ENCODE measurements around the gene USP3.
A peak's percentile ranks its signal among the peaks of the same experiment; 100 is the strongest.

USP3 gene

GRCh38 chr15:63544258-63545026 lies 40.0 kb downstream of the USP3 start:
- DNase-seq (ENCODE audit: low spot score), result peak; percentile 34

GRCh38 chr15:63545520-63545919 lies 41.1 kb downstream of the USP3 start:
- DNase-seq (ENCODE audit: low spot score), result no peak

- DNase-seq (ENCODE audit: low spot score), result no peak
Measured at GRCh38 chr15:63551400-63551799, 47.0 kb downstream of the USP3 start.

DNA sequence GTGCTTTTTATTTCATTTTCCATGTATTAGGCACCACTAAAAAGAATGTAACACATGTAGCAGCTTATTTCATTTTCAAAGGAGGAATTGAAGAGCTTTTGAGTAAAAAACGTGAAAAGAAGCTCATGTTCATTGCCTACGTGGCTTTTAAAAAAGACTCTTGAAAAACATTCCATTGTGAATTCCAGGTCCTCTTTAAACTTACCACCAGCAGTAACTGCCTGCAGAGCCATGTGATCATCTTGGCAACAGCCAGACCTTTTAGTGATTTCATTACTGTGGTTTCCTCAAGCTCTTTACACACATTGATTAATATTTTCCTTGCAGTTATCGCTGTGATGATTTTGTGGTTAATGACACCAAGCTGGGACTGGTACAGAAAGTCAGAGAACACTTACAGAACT lies 49.0 kb downstream of the USP3 start:
- DNase-seq (ENCODE audit: low spot score), result no peak

GRCh38 chr15:63554337-63554927 lies 50.0 kb downstream of the USP3 start:
- DNase-seq (ENCODE audit: low spot score), result no peak

DNA sequence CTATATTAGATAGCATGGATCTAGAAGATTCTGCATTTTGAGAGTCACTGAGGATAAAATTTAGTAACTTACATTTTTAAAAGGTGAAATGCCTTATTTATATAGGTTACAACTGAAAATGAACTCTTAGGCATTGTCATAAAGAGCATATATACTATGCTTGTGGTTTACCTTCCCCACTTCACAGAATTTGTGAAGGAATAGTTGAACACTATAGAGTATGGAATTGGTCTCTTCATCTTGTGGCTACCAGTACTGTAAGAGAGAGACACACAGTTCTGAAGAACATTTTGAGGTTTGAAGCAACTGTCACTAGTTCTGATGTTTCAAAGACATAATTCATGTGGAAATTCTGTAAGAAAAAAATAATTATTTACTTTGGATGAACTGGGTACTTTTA lies 51.1 kb downstream of the USP3 start:
- DNase-seq (ENCODE audit: low spot score), result no peak

DNA sequence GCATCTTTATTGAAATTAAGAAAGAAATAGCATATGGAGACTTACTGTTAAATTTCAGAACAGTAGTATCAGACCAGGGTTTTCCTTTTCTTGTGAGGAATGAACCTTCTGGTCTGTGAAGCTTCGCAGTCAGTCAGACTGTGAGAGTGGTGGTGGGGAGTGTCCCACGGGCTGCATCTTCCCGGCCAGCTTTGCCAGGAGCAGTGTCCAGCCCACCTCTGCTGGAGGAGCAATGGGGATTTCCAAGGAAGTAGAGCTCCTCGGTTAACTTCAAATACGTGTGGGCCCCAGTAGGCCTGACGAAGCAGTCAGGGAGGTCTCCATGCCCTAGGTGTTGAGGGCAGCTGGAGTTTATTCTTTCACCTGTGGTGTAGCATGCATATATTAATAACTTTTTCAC lies 51.9 kb downstream of the USP3 start:
- DNase-seq (ENCODE audit: low spot score), result no peak

DNA sequence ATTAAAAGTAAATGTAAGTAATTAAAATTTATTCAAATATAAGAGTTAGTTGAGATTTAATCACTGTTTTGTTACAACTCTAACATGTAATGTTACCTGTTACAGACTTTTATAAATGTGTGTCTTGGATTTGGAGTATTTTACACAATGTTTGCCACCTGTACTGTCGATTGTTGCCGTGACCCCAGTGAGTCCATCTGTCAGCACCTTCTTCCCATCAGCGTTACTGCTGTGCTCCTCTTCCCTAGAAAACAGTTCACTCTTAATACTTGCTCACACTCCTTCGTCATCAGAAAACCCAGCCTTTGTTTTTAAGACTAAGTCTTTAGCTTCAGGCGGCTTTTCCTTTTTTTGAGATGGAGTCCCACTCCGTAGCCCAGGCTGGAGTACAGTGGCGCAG lies 52.3 kb downstream of the USP3 start:
- DNase-seq (ENCODE audit: low spot score), result no peak

DNA sequence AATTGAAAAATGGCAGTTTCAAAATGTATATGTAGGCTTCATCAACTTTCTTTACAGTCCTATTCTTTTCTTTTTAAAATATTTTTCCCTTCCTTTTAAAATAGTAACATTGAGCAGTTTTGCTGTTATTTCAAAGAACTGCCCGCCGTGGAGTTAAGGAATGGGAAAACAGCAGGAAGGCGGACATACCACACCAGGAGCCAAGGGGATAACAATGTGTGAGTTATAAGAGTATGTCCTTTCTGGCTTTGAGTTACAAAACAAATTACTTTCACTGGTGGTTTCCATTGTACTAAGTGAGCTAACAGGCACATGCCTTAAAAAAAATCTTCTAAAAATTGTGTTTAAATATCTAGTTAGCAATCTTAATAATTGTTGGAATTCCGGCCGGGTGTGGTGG lies 55.4 kb downstream of the USP3 start:
- DNase-seq (ENCODE audit: low spot score), result no peak

DNA sequence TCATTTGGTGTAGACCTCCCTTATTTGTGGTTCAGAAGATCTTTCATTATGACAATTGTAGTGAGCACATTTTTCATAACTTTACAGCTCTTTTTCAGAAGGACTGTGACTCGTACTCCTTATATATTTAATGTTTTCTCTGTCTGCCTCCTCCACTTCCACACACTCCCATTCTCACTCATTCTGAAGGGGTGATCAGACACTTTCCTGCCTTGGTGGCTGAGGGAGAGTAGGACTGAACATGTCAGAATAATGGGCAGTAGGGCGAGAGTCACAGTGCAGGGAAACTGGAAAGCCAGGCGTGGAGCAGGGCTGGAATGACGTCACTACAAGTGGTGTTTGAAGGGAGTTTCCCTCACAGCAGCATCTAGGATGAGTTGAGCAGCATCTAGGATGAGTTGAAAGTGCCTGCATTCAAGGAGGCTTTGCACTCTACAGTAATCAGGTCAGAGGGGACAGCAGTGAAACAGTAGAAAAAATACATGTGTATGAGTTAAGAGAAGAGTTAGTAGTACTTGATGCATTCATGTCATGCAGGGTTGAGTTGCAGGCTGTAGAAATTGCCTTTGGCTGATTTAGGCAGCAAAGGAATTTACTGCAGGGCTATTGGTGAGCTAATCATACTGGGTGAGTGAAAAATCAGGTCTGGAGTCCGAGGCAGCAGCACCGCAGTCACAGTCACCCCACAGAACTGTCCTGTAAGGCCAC lies 56.5 kb downstream of the USP3 start:
- no peak for DNase-seq (ENCODE audit: low spot score)

DNA sequence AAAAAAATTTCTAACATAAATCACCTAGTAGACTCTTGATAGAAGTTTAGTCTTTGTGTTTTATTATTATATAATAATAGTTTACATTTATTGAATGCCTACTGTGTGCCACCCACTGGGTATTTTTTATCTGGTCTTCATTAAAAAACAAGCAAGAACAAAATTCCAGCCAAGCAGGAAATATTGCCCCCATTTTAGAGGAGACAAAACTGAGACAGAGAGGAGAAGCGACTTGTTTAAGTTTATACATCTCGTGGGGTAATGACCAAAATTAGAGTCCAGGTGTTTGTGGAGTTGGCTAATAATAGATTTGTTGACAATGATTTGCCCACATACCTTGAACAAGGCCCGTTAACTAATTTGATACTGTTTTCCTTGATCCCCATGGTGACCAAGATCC lies 59.7 kb downstream of the USP3 start:
- no peak for DNase-seq (ENCODE audit: low spot score)

- DNase-seq (ENCODE audit: low spot score), result no peak
Measured at GRCh38 chr15:63565536-63566186, 61.3 kb downstream of the USP3 start.

- no peak for DNase-seq (ENCODE audit: low spot score)
Measured at GRCh38 chr15:63572749-63573464, 68.5 kb downstream of the USP3 start.

GRCh38 chr15:63573533-63573932 lies 69.1 kb downstream of the USP3 start:
- DNase-seq (ENCODE audit: low spot score), result no peak

- no peak for DNase-seq (ENCODE audit: low spot score)
Measured at GRCh38 chr15:63575312-63575711, 70.9 kb downstream of the USP3 start.

DNA sequence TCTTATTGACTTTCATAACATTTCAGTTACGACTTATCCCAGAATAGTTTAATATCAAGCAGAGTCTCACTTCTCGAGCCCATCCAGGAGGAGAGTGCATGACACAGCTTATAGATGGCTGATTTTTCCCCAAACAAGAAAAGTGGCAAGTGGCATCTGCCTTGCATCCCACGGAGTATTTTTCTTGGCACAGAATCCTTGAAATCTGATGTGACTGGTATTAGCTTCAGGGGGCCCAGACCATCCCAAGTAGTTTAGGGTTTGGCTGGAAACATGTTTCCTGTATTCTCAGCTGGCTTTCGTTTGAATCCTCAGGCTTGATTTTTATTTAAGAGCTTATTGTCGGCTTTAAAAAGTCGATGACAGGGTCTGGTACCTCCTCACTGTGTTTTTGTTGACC lies 72.0 kb downstream of the USP3 start:
- no peak for DNase-seq (ENCODE audit: low spot score)

DNA sequence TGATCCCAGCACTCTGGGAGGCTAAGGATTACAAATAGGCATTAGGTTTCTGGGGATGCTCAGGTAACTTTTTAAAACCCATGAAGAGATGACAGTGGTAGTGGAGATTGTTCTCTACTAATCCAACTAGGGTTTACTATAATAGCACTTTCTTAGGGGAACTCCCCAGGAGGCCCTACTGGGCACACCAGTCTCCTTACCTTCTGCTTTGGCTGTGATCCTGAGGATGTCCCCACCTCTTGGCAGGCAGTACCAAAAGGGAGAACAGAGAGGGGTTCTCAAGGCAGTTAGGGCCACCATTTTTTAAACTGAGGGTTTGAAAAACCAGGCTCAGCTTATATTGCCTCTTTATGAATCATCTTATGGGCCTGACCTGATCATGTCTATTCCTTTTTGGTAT lies 77.8 kb downstream of the USP3 start:
- DNase-seq (ENCODE audit: low spot score), result no peak

DNA sequence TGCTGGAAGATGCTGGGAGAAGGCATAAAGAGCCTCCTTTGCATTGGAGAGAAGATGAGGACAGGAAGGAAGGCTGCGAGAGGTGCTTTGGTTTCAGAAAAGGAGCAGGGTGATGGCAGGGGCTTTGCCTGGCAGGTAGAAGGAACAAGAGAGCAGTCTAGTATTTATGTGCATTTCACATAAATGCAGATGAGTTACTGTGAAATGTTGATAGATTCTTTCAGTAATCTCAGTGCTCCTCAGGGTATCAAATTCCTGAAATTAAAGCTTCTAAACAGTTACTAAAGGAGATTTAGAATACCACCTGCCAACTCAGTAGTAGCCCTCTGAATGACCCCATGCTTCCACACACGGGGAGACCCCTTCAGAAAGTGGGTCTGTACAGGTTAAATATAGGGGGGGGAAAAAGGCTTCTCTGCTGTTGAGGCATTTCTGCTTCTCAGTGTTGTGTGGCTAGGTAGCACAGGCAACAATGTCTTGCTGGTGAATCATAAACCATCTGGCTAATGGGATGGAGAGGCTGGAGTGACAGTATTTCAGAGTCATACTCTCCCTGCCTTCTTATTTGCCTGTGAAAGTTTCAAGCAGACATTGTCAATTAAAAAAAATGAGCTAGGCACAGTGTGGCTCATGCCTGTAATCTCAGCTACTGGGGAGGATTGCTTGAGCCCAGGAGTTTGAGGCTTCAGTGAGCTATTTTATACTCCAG lies 78.5 kb downstream of the USP3 start:
- no peak for DNase-seq (ENCODE audit: low spot score)

GRCh38 chr15:63586790-63587189 lies 82.4 kb downstream of the USP3 start:
- DNase-seq (ENCODE audit: low spot score), result no peak

GRCh38 chr15:63587527-63587926 lies 83.1 kb downstream of the USP3 start:
- DNase-seq (ENCODE audit: low spot score), result no peak

GRCh38 chr15:63588826-63589225 lies 84.4 kb downstream of the USP3 start:
- DNase-seq (ENCODE audit: low spot score), result no peak
